Upper lobe of left lung (tissue), 4 donors: Measurements from ENCODE around the gene KCNMA1.

Experiments used
- POLR2A ChIP-seq, 4 donors: fragments of 450-650 bp; IDR thresholded peaks; one replicate each; pipeline ENCODE4 v1.5.1; 2016 to 2017; ENCODE audit warnings: antibody characterized with exemption in 4 of 4, mild to moderate bottlenecking in 2 of 4
- POLR2AphosphoS5 ChIP-seq, 2 donors: sonication (generic); formaldehyde crosslinking; IDR thresholded peaks; one replicate each; pipeline ENCODE4 v1.5.1; 2017; ENCODE audit warnings: antibody characterized with exemption in 2 of 2
- TF ChIP-seq, protein P1 (sequence below), 6 experiments: fragments of 450-650 bp in 4 of 6; fragments of 200-600 bp in 2 of 6; sonication (generic) in 2 of 6; IDR thresholded peaks; one replicate each; pipeline ENCODE4 v1.5.1; 2016 to 2019; ENCODE audit warnings: antibody characterized with exemption in 6 of 6

- TF ChIP-seq, protein P1, sequence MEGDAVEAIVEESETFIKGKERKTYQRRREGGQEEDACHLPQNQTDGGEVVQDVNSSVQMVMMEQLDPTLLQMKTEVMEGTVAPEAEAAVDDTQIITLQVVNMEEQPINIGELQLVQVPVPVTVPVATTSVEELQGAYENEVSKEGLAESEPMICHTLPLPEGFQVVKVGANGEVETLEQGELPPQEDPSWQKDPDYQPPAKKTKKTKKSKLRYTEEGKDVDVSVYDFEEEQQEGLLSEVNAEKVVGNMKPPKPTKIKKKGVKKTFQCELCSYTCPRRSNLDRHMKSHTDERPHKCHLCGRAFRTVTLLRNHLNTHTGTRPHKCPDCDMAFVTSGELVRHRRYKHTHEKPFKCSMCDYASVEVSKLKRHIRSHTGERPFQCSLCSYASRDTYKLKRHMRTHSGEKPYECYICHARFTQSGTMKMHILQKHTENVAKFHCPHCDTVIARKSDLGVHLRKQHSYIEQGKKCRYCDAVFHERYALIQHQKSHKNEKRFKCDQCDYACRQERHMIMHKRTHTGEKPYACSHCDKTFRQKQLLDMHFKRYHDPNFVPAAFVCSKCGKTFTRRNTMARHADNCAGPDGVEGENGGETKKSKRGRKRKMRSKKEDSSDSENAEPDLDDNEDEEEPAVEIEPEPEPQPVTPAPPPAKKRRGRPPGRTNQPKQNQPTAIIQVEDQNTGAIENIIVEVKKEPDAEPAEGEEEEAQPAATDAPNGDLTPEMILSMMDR (IDR thresholded peaks at IDR 0.05), result no peak
- TF ChIP-seq POLR2A (IDR thresholded peaks at IDR 0.05), result no peak
- no peak for TF ChIP-seq POLR2AphosphoS5 (IDR thresholded peaks at IDR 0.05)
Measured at GRCh38 chr10:77542710-77543259, 94.8 kb downstream of the KCNMA1 start.
